CD4-positive, alpha-beta T cell (primary cell): ENCODE results near the gene ATP23. TPM values are rescaled to one million over a fixed set of nuclear protein-coding genes. Genes with fewer than 3 reads are reported as not detected.

Experiments used
- ATAC-seq: fragments of 200-7000 bp; cut with Tn5 transposase; one replicate; pipeline ENCODE4 v1.10.0; 2022; ENCODE audit warnings: mild to moderate bottlenecking; ENCODE audit not compliant: poor library complexity
- CTCF ChIA-PET: fragments of 350-600 bp; sonication (Branson Sonifier 250); formaldehyde crosslinking; loops from one replicate; lab custom pipeline; 2021; ENCODE audit warnings: antibody characterized with exemption, inconsistent platforms; lab: Charles Lee
- POLR2A ChIA-PET: fragments of 350-600 bp; sonication (Branson Sonifier 250); formaldehyde crosslinking; loops from one replicate; lab custom pipeline; 2021; ENCODE audit warnings: antibody characterized with exemption, inconsistent platforms; lab: Charles Lee
- DNase-seq, 14 experiments: peaks; one replicate each; pipeline ENCODE4 v3.0.0-alpha.2; 2013 to 2020; ENCODE audit warnings: mixed read lengths in 2 of 14
- H3K27ac ChIP-seq, 2 donors: one replicate each; pipeline versions ENCODE4 v1.5.1 to v1.7.0; 2013; ENCODE audit warnings: low read length in 2 of 2, low read depth in 1 of 2, mild to moderate bottlenecking in 1 of 2
- H3K27me3 ChIP-seq, 2 experiments: 1 replicate in 1 of 2; 2 replicates in 1 of 2; pipeline versions ENCODE4 v1.6.1 to v1.7.0; 2013; ENCODE audit warnings: low read length in 2 of 2, control low read depth in 1 of 2, mild to moderate bottlenecking in 1 of 2, moderate library complexity in 1 of 2; ENCODE audit not compliant: insufficient read depth in 2 of 2, control insufficient read depth in 1 of 2
- H3K36me3 ChIP-seq: one replicate; pipeline ENCODE4 v1.6.1; 2013; ENCODE audit warnings: low read length, control low read depth; ENCODE audit not compliant: insufficient read depth
- H3K4me1 ChIP-seq: one replicate; pipeline ENCODE4 v1.6.1; 2013; ENCODE audit warnings: low read length, control low read depth; ENCODE audit not compliant: insufficient read depth
- H3K4me3 ChIP-seq: one replicate; pipeline ENCODE4 v1.5.1; 2013; ENCODE audit warnings: mild to moderate bottlenecking, low read length, moderate library complexity
- H3K9me3 ChIP-seq, 2 experiments: 1 replicate in 1 of 2; 2 replicates in 1 of 2; pipeline versions ENCODE4 v1.6.1 to v1.7.0; 2013; ENCODE audit warnings: low read length in 2 of 2, mild to moderate bottlenecking in 2 of 2, control low read depth in 1 of 2, moderate library complexity in 1 of 2; ENCODE audit not compliant: control insufficient read depth in 1 of 2, insufficient read depth in 1 of 2
- H3K27ac Mint-ChIP-seq: one replicate; pipeline ENCODE4 v1.8.0; 2020; ENCODE audit warnings: mixed read lengths
- H3K27me3 Mint-ChIP-seq: one replicate; pipeline ENCODE4 v1.8.0; 2021; ENCODE audit warnings: mixed read lengths
- H3K36me3 Mint-ChIP-seq: one replicate; pipeline ENCODE4 v1.8.0; 2021; ENCODE audit warnings: low read depth, mixed read lengths
- H3K4me1 Mint-ChIP-seq: one replicate; pipeline ENCODE4 v1.8.0; 2021; ENCODE audit warnings: low read depth, mixed read lengths
- H3K4me3 Mint-ChIP-seq: one replicate; pipeline ENCODE4 v1.8.0; 2020; ENCODE audit warnings: mild to moderate bottlenecking, mixed read lengths
- H3K9me3 Mint-ChIP-seq: one replicate; pipeline ENCODE4 v1.8.0; 2020; ENCODE audit warnings: mixed read lengths
- CTCF ChIP-seq: fragments of 200-600 bp; IDR thresholded peaks from one replicate; pipeline ENCODE4 v1.8.0; 2022; ENCODE audit warnings: antibody characterized with exemption, mild to moderate bottlenecking
- intact Hi-C, 2 experiments: fragments of 100-400 bp; cut with DNase I in 1 of 2; cut with micrococcal nuclease in 1 of 2; formaldehyde crosslinking; loops; one replicate each; pipeline versions ENCODE4 v1.15.1 to v1.9.0; 2023 to 2025; cut with DNase I, micrococcal nuclease
- total RNA-seq, 174 experiments: library from RNA in 2 of 174; stranded (reverse) in 2 of 174; gene quantifications; one replicate each; pipeline ENCODE4 v1.2.3 and lab custom pipeline; 2021 to 2026

The ATP23 gene
- total RNA-seq, 2 experiments from 2014 or later: 5.3 to 5.6 TPM

- DNase-seq (no peak), ATAC-seq (no peak)
- H3K36me3 ChIP-seq: no peaks in the 10 kb centered on the region
- H3K9me3 ChIP-seq: no peaks in the 10 kb centered on the region
- no peak overlapping the region for H3K27ac ChIP-seq
- H3K4me3 ChIP-seq: no peak overlapping the region
- H3K27me3 ChIP-seq: no peaks in the 10 kb centered on the region
- Mint-ChIP-seq H3K4me1 (peaks cover 49% of the 10 kb centered on the region), H3K27me3 (no peaks in the 10 kb centered on the region), H3K36me3 (peaks cover 19% of the 10 kb centered on the region), H3K9me3 (no peaks in the 10 kb centered on the region), H3K4me3 (peak overlapping the region; percentile 90), H3K27ac (peak overlapping the region; percentile 89)
- POLR2A ChIA-PET: no interaction called here
- intact Hi-C loops: loop anchor here in 1 of 2 experiments (5.0 kb wide), 1 partner anchor 421 kb away; the partner anchor contains the start of genes DDIT3 and MBD6
- CTCF ChIA-PET: no interaction called here
- no peak for TF ChIP-seq CTCF
- peaks cover 20% of the 10 kb centered on the region for H3K4me1 ChIP-seq
Observed at GRCh38 chr12:57943438-57944080, 2.2 kb downstream of the ATP23 start.

- no peaks in the 10 kb centered on the region for H3K27me3 ChIP-seq
- no peak overlapping the region for H3K4me3 ChIP-seq
- no peaks in the 10 kb centered on the region for H3K36me3 ChIP-seq
- peaks cover 20% of the 10 kb centered on the region for H3K4me1 ChIP-seq
- Mint-ChIP-seq H3K27me3 (no peaks in the 10 kb centered on the region), H3K27ac (peak overlapping the region; percentile 42), H3K4me1 (peaks cover 49% of the 10 kb centered on the region), H3K4me3 (peak overlapping the region; percentile 53), H3K9me3 (no peaks in the 10 kb centered on the region), H3K36me3 (peaks cover 25% of the 10 kb centered on the region)
- intact Hi-C loops: loop anchor here in 1 of 2 experiments (5.0 kb wide), 1 partner anchor 422 kb away; the partner anchor contains the start of genes DDIT3 and MBD6
- ChIA-PET POLR2A (no interaction called here), CTCF (no interaction called here)
- TF ChIP-seq CTCF: no peak
- H3K9me3 ChIP-seq: no peaks in the 10 kb centered on the region
- no peak for DNase-seq
- ATAC-seq: no peak
- H3K27ac ChIP-seq: no peak overlapping the region
Observed at GRCh38 chr12:57944313-57945023, 3.1 kb downstream of the ATP23 start.

- Histone ChIP-seq H3K27me3 (no peaks in the 10 kb centered on the region), H3K4me1 (no peaks in the 10 kb centered on the region), H3K4me3 (no peak overlapping the region), H3K27ac (no peak overlapping the region), H3K36me3 (peaks cover 29% of the 10 kb centered on the region), H3K9me3 (peaks cover 0 to 4% of the 10 kb centered on the region in 2 experiments)
- Mint-ChIP-seq H3K9me3 (no peaks in the 10 kb centered on the region), H3K27ac (no peak overlapping the region), H3K4me3 (no peak overlapping the region), H3K36me3 (peaks cover 88% of the 10 kb centered on the region), H3K4me1 (no peaks in the 10 kb centered on the region), H3K27me3 (no peaks in the 10 kb centered on the region)
- CTCF ChIA-PET: no interaction called here
- TF ChIP-seq CTCF: no peak
- POLR2A ChIA-PET: no interaction called here
- ATAC-seq (no peak), DNase-seq (no peak)
- intact Hi-C loops: no loop called here
Observed at GRCh38 chr12:57952766-57953165, 11.4 kb downstream of the ATP23 start.
